CD4-positive, alpha-beta T cell (primary cell): ENCODE data around the gene PDIK1L. TPM values are rescaled to one million over a fixed set of nuclear protein-coding genes. Genes with fewer than 3 reads are reported as not detected.

Source experiments
- ATAC-seq: fragments of 200-7000 bp; cut with Tn5 transposase; one replicate; pipeline ENCODE4 v1.10.0; 2022; ENCODE audit warnings: mild to moderate bottlenecking; ENCODE audit not compliant: poor library complexity
- CTCF ChIA-PET: fragments of 350-600 bp; sonication (Branson Sonifier 250); formaldehyde crosslinking; loops from one replicate; lab custom pipeline; 2021; ENCODE audit warnings: antibody characterized with exemption, inconsistent platforms; lab: Charles Lee
- POLR2A ChIA-PET: fragments of 350-600 bp; sonication (Branson Sonifier 250); formaldehyde crosslinking; loops from one replicate; lab custom pipeline; 2021; ENCODE audit warnings: antibody characterized with exemption, inconsistent platforms; lab: Charles Lee
- DNase-seq, 14 experiments: peaks; one replicate each; pipeline ENCODE4 v3.0.0-alpha.2; 2013 to 2020; ENCODE audit warnings: mixed read lengths in 2 of 14
- H3K27ac ChIP-seq, 2 donors: one replicate each; pipeline versions ENCODE4 v1.5.1 to v1.7.0; 2013; ENCODE audit warnings: low read length in 2 of 2, low read depth in 1 of 2, mild to moderate bottlenecking in 1 of 2
- H3K27me3 ChIP-seq, 2 experiments: 1 replicate in 1 of 2; 2 replicates in 1 of 2; pipeline versions ENCODE4 v1.6.1 to v1.7.0; 2013; ENCODE audit warnings: low read length in 2 of 2, control low read depth in 1 of 2, mild to moderate bottlenecking in 1 of 2, moderate library complexity in 1 of 2; ENCODE audit not compliant: insufficient read depth in 2 of 2, control insufficient read depth in 1 of 2
- H3K36me3 ChIP-seq: one replicate; pipeline ENCODE4 v1.6.1; 2013; ENCODE audit warnings: low read length, control low read depth; ENCODE audit not compliant: insufficient read depth
- H3K4me1 ChIP-seq: one replicate; pipeline ENCODE4 v1.6.1; 2013; ENCODE audit warnings: low read length, control low read depth; ENCODE audit not compliant: insufficient read depth
- H3K4me3 ChIP-seq: one replicate; pipeline ENCODE4 v1.5.1; 2013; ENCODE audit warnings: mild to moderate bottlenecking, low read length, moderate library complexity
- H3K9me3 ChIP-seq, 2 experiments: 1 replicate in 1 of 2; 2 replicates in 1 of 2; pipeline versions ENCODE4 v1.6.1 to v1.7.0; 2013; ENCODE audit warnings: low read length in 2 of 2, mild to moderate bottlenecking in 2 of 2, control low read depth in 1 of 2, moderate library complexity in 1 of 2; ENCODE audit not compliant: control insufficient read depth in 1 of 2, insufficient read depth in 1 of 2
- H3K27ac Mint-ChIP-seq: one replicate; pipeline ENCODE4 v1.8.0; 2020; ENCODE audit warnings: mixed read lengths
- H3K27me3 Mint-ChIP-seq: one replicate; pipeline ENCODE4 v1.8.0; 2021; ENCODE audit warnings: mixed read lengths
- H3K36me3 Mint-ChIP-seq: one replicate; pipeline ENCODE4 v1.8.0; 2021; ENCODE audit warnings: low read depth, mixed read lengths
- H3K4me1 Mint-ChIP-seq: one replicate; pipeline ENCODE4 v1.8.0; 2021; ENCODE audit warnings: low read depth, mixed read lengths
- H3K4me3 Mint-ChIP-seq: one replicate; pipeline ENCODE4 v1.8.0; 2020; ENCODE audit warnings: mild to moderate bottlenecking, mixed read lengths
- H3K9me3 Mint-ChIP-seq: one replicate; pipeline ENCODE4 v1.8.0; 2020; ENCODE audit warnings: mixed read lengths
- intact Hi-C, 2 experiments: fragments of 100-400 bp; cut with DNase I in 1 of 2; cut with micrococcal nuclease in 1 of 2; formaldehyde crosslinking; loops; one replicate each; pipeline versions ENCODE4 v1.15.1 to v1.9.0; 2023 to 2025; cut with DNase I, micrococcal nuclease
- total RNA-seq, 174 experiments: library from RNA in 2 of 174; stranded (reverse) in 2 of 174; gene quantifications; one replicate each; pipeline ENCODE4 v1.2.3 and lab custom pipeline; 2021 to 2026
- TF ChIP-seq, protein P1 (sequence below): fragments of 200-600 bp; IDR thresholded peaks from one replicate; pipeline ENCODE4 v1.8.0; 2022; ENCODE audit warnings: antibody characterized with exemption, mild to moderate bottlenecking

PDIK1L gene
- total RNA-seq, 2 experiments from 2014 or later, result 9.5 to 9.9 TPM

DNA sequence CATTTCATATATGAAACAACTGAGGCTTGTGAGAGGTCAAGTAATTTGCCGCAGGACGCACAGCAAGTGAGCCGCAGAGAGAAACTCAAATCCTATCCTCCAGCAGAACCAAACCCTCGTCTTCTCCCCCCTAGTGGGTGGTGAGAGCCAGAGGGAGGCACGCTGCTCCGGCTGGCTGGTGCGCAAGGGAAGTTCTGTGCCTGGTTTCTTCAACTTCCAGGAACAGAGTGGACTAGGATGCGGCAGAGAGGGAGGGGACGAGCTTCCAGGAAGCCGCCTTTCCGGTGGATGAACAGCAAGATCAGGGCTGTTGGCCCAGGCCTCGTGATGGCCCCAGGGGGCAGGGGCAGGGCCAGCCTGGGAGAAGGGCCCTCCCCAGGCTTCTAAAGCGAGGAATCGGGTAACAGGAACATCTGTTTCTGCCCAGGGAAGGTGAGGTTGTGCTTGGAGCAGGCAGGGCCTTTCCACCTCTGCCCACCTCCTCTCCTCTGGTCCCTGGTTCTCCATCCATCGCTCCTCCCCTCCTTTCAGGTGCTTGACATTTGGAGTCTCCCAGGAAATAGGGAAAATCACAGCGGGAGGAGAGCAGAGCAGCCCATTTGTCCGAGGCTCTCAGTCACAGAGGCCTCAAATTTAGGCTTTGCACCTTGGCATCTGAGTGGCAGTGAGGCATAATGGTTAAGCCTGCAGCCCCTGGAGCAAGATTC, 16.8 kb upstream of the PDIK1L start:
- CTCF ChIA-PET, result no interaction called here
- Mint-ChIP-seq H3K4me1 (no peaks in the 10 kb centered on the region), H3K9me3 (no peaks in the 10 kb centered on the region), H3K36me3 (no peaks in the 10 kb centered on the region), H3K27me3 (peaks cover 16% of the 10 kb centered on the region), H3K4me3 (no peak overlapping the region), H3K27ac (no peak overlapping the region)
- Histone ChIP-seq H3K4me1 (no peaks in the 10 kb centered on the region), H3K27ac (no peak overlapping the region), H3K36me3 (no peaks in the 10 kb centered on the region), H3K27me3 (peaks cover 0 to 9% of the 10 kb centered on the region in 2 experiments), H3K9me3 (no peaks in the 10 kb centered on the region), H3K4me3 (no peak overlapping the region)
- no peak for DNase-seq
- intact Hi-C loops, result no loop called here
- TF ChIP-seq, protein P1, sequence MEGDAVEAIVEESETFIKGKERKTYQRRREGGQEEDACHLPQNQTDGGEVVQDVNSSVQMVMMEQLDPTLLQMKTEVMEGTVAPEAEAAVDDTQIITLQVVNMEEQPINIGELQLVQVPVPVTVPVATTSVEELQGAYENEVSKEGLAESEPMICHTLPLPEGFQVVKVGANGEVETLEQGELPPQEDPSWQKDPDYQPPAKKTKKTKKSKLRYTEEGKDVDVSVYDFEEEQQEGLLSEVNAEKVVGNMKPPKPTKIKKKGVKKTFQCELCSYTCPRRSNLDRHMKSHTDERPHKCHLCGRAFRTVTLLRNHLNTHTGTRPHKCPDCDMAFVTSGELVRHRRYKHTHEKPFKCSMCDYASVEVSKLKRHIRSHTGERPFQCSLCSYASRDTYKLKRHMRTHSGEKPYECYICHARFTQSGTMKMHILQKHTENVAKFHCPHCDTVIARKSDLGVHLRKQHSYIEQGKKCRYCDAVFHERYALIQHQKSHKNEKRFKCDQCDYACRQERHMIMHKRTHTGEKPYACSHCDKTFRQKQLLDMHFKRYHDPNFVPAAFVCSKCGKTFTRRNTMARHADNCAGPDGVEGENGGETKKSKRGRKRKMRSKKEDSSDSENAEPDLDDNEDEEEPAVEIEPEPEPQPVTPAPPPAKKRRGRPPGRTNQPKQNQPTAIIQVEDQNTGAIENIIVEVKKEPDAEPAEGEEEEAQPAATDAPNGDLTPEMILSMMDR, result no peak
- POLR2A ChIA-PET, result no interaction called here
- ATAC-seq, result no peak

DNA sequence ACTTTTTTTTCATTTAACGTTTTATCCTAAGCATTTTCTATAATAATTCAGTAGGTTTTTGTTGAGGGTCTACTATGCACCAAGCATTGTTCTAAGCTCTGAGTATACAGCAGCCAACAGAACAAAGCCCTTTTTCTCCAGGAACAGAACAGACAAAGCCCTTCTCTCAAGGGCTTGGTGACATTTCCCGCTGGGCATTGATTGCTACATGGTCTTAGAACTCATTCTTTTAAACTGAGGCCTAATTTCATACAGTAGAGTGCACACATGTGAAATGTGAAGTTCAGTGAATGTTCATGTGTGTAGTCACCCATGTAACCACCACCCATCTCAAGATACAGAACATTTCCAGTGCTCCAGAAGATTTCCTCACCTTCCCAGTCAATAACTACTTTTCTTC, 15.2 kb upstream of the PDIK1L start:
- ATAC-seq (no peak), DNase-seq (no peak)
- peaks cover 4% of the 10 kb centered on the region for H3K27me3 Mint-ChIP-seq
- no peaks in the 10 kb centered on the region for H3K4me1 Mint-ChIP-seq
- Histone ChIP-seq H3K27me3 (peaks cover 0 to 3% of the 10 kb centered on the region in 2 experiments), H3K36me3 (no peaks in the 10 kb centered on the region), H3K9me3 (no peaks in the 10 kb centered on the region), H3K4me1 (no peaks in the 10 kb centered on the region), H3K4me3 (no peak overlapping the region), H3K27ac (no peak overlapping the region)
- TF ChIP-seq, protein P1, result no peak
- ChIA-PET CTCF (no interaction called here), POLR2A (no interaction called here)
- H3K9me3 Mint-ChIP-seq, result no peaks in the 10 kb centered on the region
- no peak overlapping the region for H3K4me3 Mint-ChIP-seq
- H3K27ac Mint-ChIP-seq, result no peak overlapping the region
- intact Hi-C loops, result no loop called here
- H3K36me3 Mint-ChIP-seq, result no peaks in the 10 kb centered on the region

DNA sequence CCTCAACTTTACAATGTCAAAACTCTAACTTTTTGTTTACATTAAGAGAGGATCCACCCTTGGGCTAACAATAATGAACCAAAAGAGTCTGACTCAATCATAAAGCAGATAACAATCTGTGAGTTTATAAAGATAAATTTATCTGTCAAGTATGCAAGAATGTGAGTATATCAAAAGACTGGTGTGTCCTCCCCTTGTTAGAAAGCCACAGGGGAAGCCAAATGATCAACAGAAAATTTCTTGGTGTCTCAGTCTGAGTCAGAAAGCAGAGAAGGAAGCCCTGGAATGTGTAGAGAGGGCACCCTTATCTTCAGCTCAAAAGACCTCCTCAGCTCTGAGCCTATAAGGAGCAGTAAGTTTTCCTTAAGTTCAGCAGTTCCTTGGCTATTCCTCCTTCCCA, 13.9 kb upstream of the PDIK1L start:
- Histone ChIP-seq H3K27me3 (peaks cover 0 to 2% of the 10 kb centered on the region in 2 experiments), H3K4me3 (no peak overlapping the region), H3K9me3 (no peaks in the 10 kb centered on the region), H3K27ac (no peak overlapping the region), H3K4me1 (no peaks in the 10 kb centered on the region), H3K36me3 (no peaks in the 10 kb centered on the region)
- Mint-ChIP-seq H3K4me3 (no peak overlapping the region), H3K27me3 (no peaks in the 10 kb centered on the region), H3K9me3 (no peaks in the 10 kb centered on the region), H3K36me3 (no peaks in the 10 kb centered on the region), H3K27ac (no peak overlapping the region), H3K4me1 (no peaks in the 10 kb centered on the region)
- TF ChIP-seq, protein P1, result no peak
- DNase-seq, result no peak
- POLR2A ChIA-PET, result no interaction called here
- CTCF ChIA-PET, result no interaction called here
- no peak for ATAC-seq
- intact Hi-C loops, result no loop called here
